ENCODE results near the gene DNAH12. TPM values are rescaled to one million over a fixed set of nuclear protein-coding genes. Genes with fewer than 3 reads are reported as not detected.
A peak's percentile ranks its signal among the peaks of the same experiment; 100 is the strongest.

DNAH12 gene
- total RNA-seq, 1 donor from 2014 or later, result 0.23 TPM

- no peak for DNase-seq (ENCODE audit: low read depth)
- no peaks in the 10 kb centered on the region for H3K4me1 Mint-ChIP-seq (ENCODE audit: low read depth, unreplicated experiment)
- Histone ChIP-seq H3K9ac (ENCODE audit: low read length) (no peak overlapping the region), H3K4me2 (ENCODE audit: low read length) (no peak overlapping the region), H3K27ac (ENCODE audit: low read depth, low read length) (no peak overlapping the region), H4K20me1 (ENCODE audit: insufficient read depth, low read length) (no peaks in the 10 kb centered on the region), H3K4me3 (ENCODE audit: insufficient read depth, low read depth, low read length) (no peak overlapping the region), H3K9me3 (ENCODE audit: insufficient read depth, low read depth, low read length) (no peaks in the 10 kb centered on the region), H3K79me2 (ENCODE audit: insufficient read depth, low read length) (no peaks in the 10 kb centered on the region), H2AFZ (ENCODE audit: low read depth, low read length) (no peak overlapping the region), H3K36me3 (ENCODE audit: insufficient read depth, low read length) (no peaks in the 10 kb centered on the region), H3K4me1 (ENCODE audit: insufficient read depth, low read length) (no peaks in the 10 kb centered on the region), H3K27me3 (ENCODE audit: insufficient read depth, low read length) (no peaks in the 10 kb centered on the region)
- no peaks in the 10 kb centered on the region for H3K9me3 Mint-ChIP-seq (ENCODE audit: unreplicated experiment)
- H3K27ac Mint-ChIP-seq (ENCODE audit: unreplicated experiment), result no peak overlapping the region
- peaks cover 7% of the 10 kb centered on the region for H3K27me3 Mint-ChIP-seq (ENCODE audit: low read depth, unreplicated experiment)
- no peak for FAIRE-seq
- TF ChIP-seq EZH2 (IDR thresholded peaks at IDR 0.05; ENCODE audit: insufficient read depth, low read length) (no peak), CTCF (IDR thresholded peaks at IDR 0.05; ENCODE audit: insufficient read depth, low read depth, low read length) (no peak)
- no peak overlapping the region for H3K4me3 Mint-ChIP-seq (ENCODE audit: unreplicated experiment)
- H3K36me3 Mint-ChIP-seq (ENCODE audit: low read depth, unreplicated experiment), result no peaks in the 10 kb centered on the region
Measured at GRCh38 chr3:57409471-57409870, 134.7 kb downstream of the DNAH12 start.

GRCh38 chr3:57402675-57403074 is 141.5 kb downstream of the DNAH12 start:
- no peak overlapping the region for H3K4me3 Mint-ChIP-seq (ENCODE audit: unreplicated experiment)
- TF ChIP-seq EZH2 (IDR thresholded peaks at IDR 0.05; ENCODE audit: insufficient read depth, low read length) (no peak), CTCF (IDR thresholded peaks at IDR 0.05; ENCODE audit: insufficient read depth, low read depth, low read length) (no peak)
- peaks cover 2% of the 10 kb centered on the region for H3K27me3 Mint-ChIP-seq (ENCODE audit: low read depth, unreplicated experiment)
- H3K27ac Mint-ChIP-seq (ENCODE audit: unreplicated experiment), result no peak overlapping the region
- DNase-seq (ENCODE audit: low read depth) (no peak), FAIRE-seq (no peak)
- no peaks in the 10 kb centered on the region for H3K36me3 ChIP-seq (ENCODE audit: insufficient read depth, low read length)
- no peaks in the 10 kb centered on the region for H3K4me1 Mint-ChIP-seq (ENCODE audit: low read depth, unreplicated experiment)
- H3K27me3 ChIP-seq (ENCODE audit: insufficient read depth, low read length), result no peaks in the 10 kb centered on the region
- H3K4me3 ChIP-seq (ENCODE audit: insufficient read depth, low read depth, low read length), result no peak overlapping the region
- no peaks in the 10 kb centered on the region for H3K4me1 ChIP-seq (ENCODE audit: insufficient read depth, low read length)
- no peaks in the 10 kb centered on the region for H3K9me3 ChIP-seq (ENCODE audit: insufficient read depth, low read depth, low read length)
- no peaks in the 10 kb centered on the region for H4K20me1 ChIP-seq (ENCODE audit: insufficient read depth, low read length)
- H3K9ac ChIP-seq (ENCODE audit: low read length), result no peak overlapping the region
- H2AFZ ChIP-seq (ENCODE audit: low read depth, low read length), result no peak overlapping the region
- H3K79me2 ChIP-seq (ENCODE audit: insufficient read depth, low read length), result no peaks in the 10 kb centered on the region
- H3K36me3 Mint-ChIP-seq (ENCODE audit: low read depth, unreplicated experiment), result no peaks in the 10 kb centered on the region
- H3K4me2 ChIP-seq (ENCODE audit: low read length), result no peak overlapping the region
- no peaks in the 10 kb centered on the region for H3K9me3 Mint-ChIP-seq (ENCODE audit: unreplicated experiment)
- H3K27ac ChIP-seq (ENCODE audit: low read depth, low read length), result no peak overlapping the region

- Mint-ChIP-seq H3K4me1 (ENCODE audit: low read depth, unreplicated experiment) (no peaks in the 10 kb centered on the region), H3K4me3 (ENCODE audit: unreplicated experiment) (no peak overlapping the region), H3K9me3 (ENCODE audit: unreplicated experiment) (no peaks in the 10 kb centered on the region), H3K27me3 (ENCODE audit: low read depth, unreplicated experiment) (peaks cover 2% of the 10 kb centered on the region), H3K36me3 (ENCODE audit: low read depth, unreplicated experiment) (no peaks in the 10 kb centered on the region), H3K27ac (ENCODE audit: unreplicated experiment) (no peak overlapping the region)
- no peaks in the 10 kb centered on the region for H3K79me2 ChIP-seq (ENCODE audit: insufficient read depth, low read length)
- FAIRE-seq, result no peak
- peak overlapping the region; percentile 57 for H3K4me2 ChIP-seq (ENCODE audit: low read length)
- H3K9ac ChIP-seq (ENCODE audit: low read length), result no peak overlapping the region
- no peaks in the 10 kb centered on the region for H3K4me1 ChIP-seq (ENCODE audit: insufficient read depth, low read length)
- H3K36me3 ChIP-seq (ENCODE audit: insufficient read depth, low read length), result no peaks in the 10 kb centered on the region
- peak overlapping the region; percentile 13 for H2AFZ ChIP-seq (ENCODE audit: low read depth, low read length)
- DNase-seq (ENCODE audit: low read depth), result peak; percentile 19
- no peak overlapping the region for H3K27ac ChIP-seq (ENCODE audit: low read depth, low read length)
- no peaks in the 10 kb centered on the region for H3K9me3 ChIP-seq (ENCODE audit: insufficient read depth, low read depth, low read length)
- H3K27me3 ChIP-seq (ENCODE audit: insufficient read depth, low read length), result no peaks in the 10 kb centered on the region
- no peak overlapping the region for H3K4me3 ChIP-seq (ENCODE audit: insufficient read depth, low read depth, low read length)
- no peaks in the 10 kb centered on the region for H4K20me1 ChIP-seq (ENCODE audit: insufficient read depth, low read length)
- no peak for TF ChIP-seq EZH2 (IDR thresholded peaks at IDR 0.05; ENCODE audit: insufficient read depth, low read length)
- TF ChIP-seq CTCF (IDR thresholded peaks at IDR 0.05; ENCODE audit: insufficient read depth, low read depth, low read length), result peak; percentile 86
Measured at GRCh38 chr3:57397175-57398026, 146.7 kb downstream of the DNAH12 start.

Measured in astrocyte (in vitro differentiated cells and primary cell).